Panc1 (cell line): Measurements from ENCODE around the gene NAT10. TPM values are rescaled to one million over a fixed set of nuclear protein-coding genes. Genes with fewer than 3 reads are reported as not detected.

Source experiments
- ATAC-seq: fragments of 200-7000 bp; cut with Tn5 transposase; 2 replicates; pipeline ENCODE4 v1.9.1; 2020; ENCODE audit warnings: mild to moderate bottlenecking, moderate library complexity
- BruUV-seq: library from RNA; stranded (reverse); fragments of 400-500 nt; replicated peaks from 2 replicates; lab custom pipeline; 2021; lab: Mats Ljungman, UMichigan
- CTCF ChIA-PET: fragments of 300-600 bp; sonication (Branson Sonifier 250); formaldehyde crosslinking; loops from one replicate; lab custom pipeline; 2022; ENCODE audit warnings: antibody characterized with exemption; lab: Charles Lee
- POLR2A ChIA-PET: fragments of 300-600 bp; sonication (Branson Sonifier 250); formaldehyde crosslinking; loops from one replicate; lab custom pipeline; 2022; ENCODE audit warnings: antibody characterized with exemption; lab: Charles Lee
- DNase-seq: peaks from one replicate; pipeline ENCODE4 v3.0.0-alpha.2; 2010; ENCODE audit warnings: low read depth, low spot score
- H3K27ac ChIP-seq: 2 replicates; pipeline ENCODE4 v1.5.1; 2011; ENCODE audit warnings: mild to moderate bottlenecking, low read length, inconsistent platforms
- H3K27me3 ChIP-seq: fragments of 200-500 bp; sonication (Bioruptor generic); 2 replicates; pipeline ENCODE4 v1.6.0; 2014; ENCODE audit warnings: low read length, inconsistent platforms; ENCODE audit not compliant: control insufficient read depth, insufficient read depth
- H3K36me3 ChIP-seq: fragments of 200-500 bp; sonication (Bioruptor generic); 2 replicates; pipeline ENCODE4 v1.5.1; 2014; ENCODE audit warnings: inconsistent platforms, mild to moderate bottlenecking, low read length, moderate library complexity; ENCODE audit not compliant: control insufficient read depth, insufficient read depth
- H3K4me1 ChIP-seq: 2 replicates; pipeline ENCODE4 v1.5.1; 2011; ENCODE audit warnings: inconsistent platforms, mild to moderate bottlenecking, low read length, moderate library complexity; ENCODE audit not compliant: control insufficient read depth, insufficient read depth
- H3K4me3 ChIP-seq, 2 experiments: 2 replicates each; pipeline ENCODE4 v1.5.1; 2011 to 2012; ENCODE audit warnings: low read depth in 2 of 2, low read length in 2 of 2, mild to moderate bottlenecking in 2 of 2, inconsistent platforms in 1 of 2, moderate library complexity in 1 of 2
- H3K9me3 ChIP-seq: fragments of 200-500 bp; sonication (Bioruptor generic); 2 replicates; pipeline ENCODE4 v1.5.1; 2014; ENCODE audit warnings: low read depth, mild to moderate bottlenecking, inconsistent platforms, low read length, moderate library complexity; ENCODE audit not compliant: control insufficient read depth, insufficient read depth
- CTCF ChIP-seq: fragments of 450-650 bp; IDR thresholded peaks from 2 replicates; pipeline ENCODE4 v1.5.1; 2017; ENCODE audit warnings: mild to moderate bottlenecking
- POLR2AphosphoS5 ChIP-seq: IDR thresholded peaks from 2 replicates; pipeline ENCODE4 v1.6.1; 2012; ENCODE audit warnings: mild to moderate bottlenecking, low read depth, low read length, moderate library complexity
- REST ChIP-seq, 2 experiments: IDR thresholded peaks; 2 replicates each; pipeline ENCODE4 v1.6.1; 2011 to 2012; ENCODE audit warnings: low read depth in 2 of 2, control low read depth in 1 of 2, low read length in 1 of 2, mild to moderate bottlenecking in 1 of 2, moderate library complexity in 1 of 2; ENCODE audit not compliant: insufficient read depth in 1 of 2
- SIN3A ChIP-seq: IDR thresholded peaks from 2 replicates; pipeline ENCODE4 v1.6.1; 2012; ENCODE audit warnings: low read depth, mild to moderate bottlenecking, low read length, moderate library complexity, borderline replicate concordance; ENCODE audit not compliant: insufficient read depth
- TCF7L2 ChIP-seq: IDR thresholded peaks from 2 replicates; pipeline ENCODE4 v1.6.1; 2011; ENCODE audit warnings: mild to moderate bottlenecking, low read depth, low read length, inconsistent platforms
- in situ Hi-C: cut with HindIII; loops from 2 replicates; pipeline ENCODE4 v1.10.0; 2016; ENCODE audit warnings: low sequenced_read_pairs, low pct_unique_long_range_greater_than_20kb
- intact Hi-C: fragments of 100-400 bp; cut with micrococcal nuclease; formaldehyde crosslinking; loops from one replicate; pipeline ENCODE4 v1.10.0; 2022; ENCODE audit not compliant: unreplicated experiment
- total RNA-seq: library from RNA; stranded (reverse); gene quantifications from one replicate; pipeline ENCODE4 v1.2.1, GENCODE V29; 2021; ENCODE audit not compliant: unreplicated experiment

The NAT10 gene
- total RNA-seq, 1 experiment from 2014 or later, result 64.9 TPM

DNA sequence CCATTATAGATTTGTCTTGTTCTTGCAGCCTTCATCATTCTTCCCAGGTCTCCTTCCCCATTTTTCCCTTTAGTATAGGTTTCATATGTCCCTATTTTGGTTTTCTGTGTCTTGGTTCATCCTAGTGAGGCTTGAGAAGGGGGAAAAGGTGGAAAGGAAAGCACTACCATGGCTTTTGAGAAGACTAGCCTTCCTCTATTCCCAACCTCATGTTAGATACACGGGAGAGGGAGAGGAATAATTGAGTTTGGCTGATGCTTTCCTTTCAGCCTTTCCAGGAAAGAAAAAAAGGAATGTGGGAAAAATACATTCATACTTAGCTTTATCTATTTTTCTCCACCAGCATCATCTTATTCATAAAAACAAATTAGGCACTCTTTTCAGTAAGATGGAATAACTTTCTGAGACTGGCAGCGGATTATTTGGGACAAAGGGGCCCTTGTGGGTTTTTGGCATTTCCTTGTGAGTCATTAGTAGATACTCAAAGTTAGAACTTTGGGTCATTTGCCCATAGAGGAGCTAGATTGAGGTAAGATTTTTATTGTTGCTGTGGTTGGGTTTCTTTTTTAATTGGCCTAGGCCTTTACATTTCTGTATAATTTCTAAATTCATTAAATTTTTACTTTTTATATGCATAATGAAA, 30.1 kb upstream of the NAT10 start:
- intact Hi-C loops (no loop called here), in situ Hi-C loops (no loop called here)
- peak; percentile 60; the same call in 1 of the 2 replicates for ATAC-seq
- Histone ChIP-seq H3K36me3 (peaks cover 55% of the 10 kb centered on the region), H3K27me3 (no peaks in the 10 kb centered on the region), H3K4me3 (no peak overlapping the region), H3K9me3 (no peaks in the 10 kb centered on the region), H3K4me1 (peaks cover 9% of the 10 kb centered on the region), H3K27ac (peak overlapping the region; percentile 75)
- POLR2A ChIA-PET, result no interaction called here
- no peak for DNase-seq
- TF ChIP-seq REST (IDR thresholded peaks at IDR 0.05; ENCODE audit: insufficient read depth in 1 of 2, low read depth in 2 of 2, low read length in 1 of 2) (no peak), SIN3A (no peak), POLR2AphosphoS5 (no peak), TCF7L2 (no peak), CTCF (no peak)
- CTCF ChIA-PET, result interaction anchor here (0.6 to 1.3 kb wide), 2 partner anchors 18 to 78 kb away, joined by 4 to 5 read pairs; no protein-coding TSS in a partner anchor
- BruUV-seq, result no TSS peak

- ChIA-PET POLR2A (no interaction called here), CTCF (no interaction called here)
- no TSS peak for BruUV-seq
- no peaks in the 10 kb centered on the region for H3K27me3 ChIP-seq
- DNase-seq (no peak), ATAC-seq (no peak)
- no peaks in the 10 kb centered on the region for H3K9me3 ChIP-seq
- H3K36me3 ChIP-seq, result peaks cover 71% of the 10 kb centered on the region
- no peaks in the 10 kb centered on the region; the same call in 1 of the 2 replicates for H3K4me1 ChIP-seq
- TF ChIP-seq TCF7L2 (no peak), POLR2AphosphoS5 (no peak), REST (IDR thresholded peaks at IDR 0.05; ENCODE audit: insufficient read depth in 1 of 2, low read depth in 2 of 2, low read length in 1 of 2) (no peak), CTCF (no peak), SIN3A (no peak)
- no peak overlapping the region for H3K27ac ChIP-seq
- in situ Hi-C loops (no loop called here), intact Hi-C loops (no loop called here)
- no peak overlapping the region for H3K4me3 ChIP-seq
Measured at GRCh38 chr11:34080609-34081008, 24.8 kb upstream of the NAT10 start.
